Measurements from ENCODE around the gene C1QTNF6. TPM values are rescaled to one million over a fixed set of nuclear protein-coding genes. Genes with fewer than 3 reads are reported as not detected.
A peak's percentile ranks its signal among the peaks of the same experiment; 100 is the strongest.
"Not testable (repeated sequence)": the region's sequence is repeated elsewhere in the genome, so short reads cannot be mapped to it uniquely, and the experiment has no call there.

Gene C1QTNF6
- 1 to 10 TPM in 3 of 4 donors, under 1 TPM in 1; 0.83 to 2.9 (median 1.3) TPM for total RNA-seq

DNA sequence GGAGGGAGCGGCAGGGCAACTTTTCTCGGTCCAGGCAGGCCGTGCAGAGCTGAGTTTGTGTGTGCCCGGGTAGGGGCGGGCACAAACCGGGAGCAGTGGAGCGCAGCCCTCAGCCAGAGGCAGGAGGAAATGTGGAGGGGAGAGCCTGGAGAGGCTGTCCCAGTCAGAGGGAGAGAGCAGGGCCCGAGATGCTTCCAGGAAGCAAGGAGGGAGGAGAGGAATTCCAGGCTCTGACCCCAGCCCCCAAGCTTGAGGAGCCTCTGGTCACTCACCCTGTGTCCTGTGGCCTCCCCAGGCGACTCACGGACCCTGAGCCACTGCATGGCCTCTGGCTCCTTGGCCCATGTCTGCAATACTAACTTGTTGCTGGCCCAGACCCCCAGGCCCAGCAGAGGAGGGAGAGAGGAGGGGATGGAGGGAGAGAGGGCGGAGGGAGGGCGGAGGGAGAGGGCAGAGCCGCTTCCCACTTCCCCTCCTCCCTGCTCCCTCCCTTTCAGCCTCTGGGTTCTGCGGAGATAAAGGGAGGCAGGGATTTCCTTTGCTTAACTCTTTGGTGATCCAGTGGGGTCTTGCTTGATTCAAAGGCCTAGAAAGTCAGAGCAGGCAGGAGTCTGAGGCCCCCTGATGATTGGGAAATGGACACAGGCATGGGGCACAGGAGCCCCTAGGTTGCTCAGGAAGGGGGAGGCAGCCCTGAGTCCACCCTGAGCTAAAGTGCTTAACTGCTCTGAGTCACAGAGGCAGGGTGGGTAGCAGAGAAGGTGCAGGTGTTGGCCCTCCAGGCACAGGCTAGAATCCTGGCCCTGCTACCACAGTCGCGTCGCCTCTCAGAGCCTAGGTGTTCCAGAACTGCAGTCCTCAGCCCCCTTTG, at the start of gene C1QTNF6:
C1QTNF6 (minus strand) TSS at position 357 of the 871 bp plus-strand sequence; CDS start at position 323, 34 bp downstream.
- Histone ChIP-seq H3K27ac (replicated peaks in 1 of 4) (peak within 1 kb of the TSS; percentile 70 to 84 (median 77)), H3K4me1 (peaks cover 35 to 48% (median 38%) of the 10 kb centered on the region in 4 donors), H3K9me3 (no peaks in the 10 kb centered on the region), H3K4me3 (peak within 1 kb of the TSS; percentile 38 to 54 (median 42)), H3K36me3 (no peaks in the 10 kb centered on the region), H3K27me3 (no peaks in the 10 kb centered on the region)
- 22% methylated on average over 14 of the region's 17 CpGs for WGBS
- DNase-seq (ENCODE audit: extremely low spot score), result no peak
- intact Hi-C loops (cut with DNase I), result loop anchor here (5.0 kb wide), 1 partner anchor 411 kb away; the partner anchor contains the start of gene IFT27
- TF ChIP-seq EP300 (IDR thresholded peaks at IDR 0.05) (no peak), POLR2A (IDR thresholded peaks at IDR 0.05; ENCODE audit: low read depth) (no peak), POLR2AphosphoS5 (IDR thresholded peaks at IDR 0.05) (no peak)
- TF ChIP-seq, protein P1, sequence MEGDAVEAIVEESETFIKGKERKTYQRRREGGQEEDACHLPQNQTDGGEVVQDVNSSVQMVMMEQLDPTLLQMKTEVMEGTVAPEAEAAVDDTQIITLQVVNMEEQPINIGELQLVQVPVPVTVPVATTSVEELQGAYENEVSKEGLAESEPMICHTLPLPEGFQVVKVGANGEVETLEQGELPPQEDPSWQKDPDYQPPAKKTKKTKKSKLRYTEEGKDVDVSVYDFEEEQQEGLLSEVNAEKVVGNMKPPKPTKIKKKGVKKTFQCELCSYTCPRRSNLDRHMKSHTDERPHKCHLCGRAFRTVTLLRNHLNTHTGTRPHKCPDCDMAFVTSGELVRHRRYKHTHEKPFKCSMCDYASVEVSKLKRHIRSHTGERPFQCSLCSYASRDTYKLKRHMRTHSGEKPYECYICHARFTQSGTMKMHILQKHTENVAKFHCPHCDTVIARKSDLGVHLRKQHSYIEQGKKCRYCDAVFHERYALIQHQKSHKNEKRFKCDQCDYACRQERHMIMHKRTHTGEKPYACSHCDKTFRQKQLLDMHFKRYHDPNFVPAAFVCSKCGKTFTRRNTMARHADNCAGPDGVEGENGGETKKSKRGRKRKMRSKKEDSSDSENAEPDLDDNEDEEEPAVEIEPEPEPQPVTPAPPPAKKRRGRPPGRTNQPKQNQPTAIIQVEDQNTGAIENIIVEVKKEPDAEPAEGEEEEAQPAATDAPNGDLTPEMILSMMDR (IDR thresholded peaks at IDR 0.05), result no peak

DNA sequence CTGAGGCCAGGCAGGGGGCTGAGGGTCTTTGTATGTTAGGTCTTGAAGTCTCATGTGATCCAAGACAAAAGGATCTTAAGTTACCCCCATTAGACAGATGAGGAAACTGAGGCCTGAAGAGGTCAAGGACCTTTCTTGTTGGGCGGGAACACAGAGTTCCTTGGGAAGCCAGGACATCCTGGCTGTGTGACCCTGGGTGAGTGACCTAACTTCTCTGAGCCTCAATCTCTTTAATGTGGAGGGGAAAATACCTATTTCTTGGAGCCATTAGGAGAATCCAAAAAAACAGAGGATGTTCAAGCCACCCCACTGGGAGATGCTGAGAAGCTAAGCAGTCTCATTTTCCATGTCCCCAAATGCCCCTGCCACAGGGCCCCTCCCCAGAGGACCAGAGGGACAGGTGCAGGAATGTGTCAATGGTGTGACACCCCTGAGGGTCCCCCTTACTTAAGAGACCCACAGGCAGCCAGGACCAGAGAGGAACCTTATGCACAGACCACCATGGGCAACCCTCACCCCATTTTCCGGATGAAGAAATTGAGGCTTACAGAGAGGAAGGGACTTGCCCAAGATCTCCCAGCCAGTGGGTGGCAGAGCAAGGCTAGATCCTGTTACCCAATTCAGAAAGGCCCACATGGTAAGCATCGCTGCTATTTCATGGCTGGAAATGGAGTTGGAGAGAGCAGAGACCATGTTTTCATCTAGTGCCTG, 48.0 kb upstream of the C1QTNF6 start:
- intact Hi-C loops (cut with DNase I), result no loop called here
- WGBS, result 87% methylated on average over 3 of the region's 3 CpGs
- peaks cover 0 to 100% (median 12%) of the 10 kb centered on the region in 4 donors for H3K27me3 ChIP-seq

DNA sequence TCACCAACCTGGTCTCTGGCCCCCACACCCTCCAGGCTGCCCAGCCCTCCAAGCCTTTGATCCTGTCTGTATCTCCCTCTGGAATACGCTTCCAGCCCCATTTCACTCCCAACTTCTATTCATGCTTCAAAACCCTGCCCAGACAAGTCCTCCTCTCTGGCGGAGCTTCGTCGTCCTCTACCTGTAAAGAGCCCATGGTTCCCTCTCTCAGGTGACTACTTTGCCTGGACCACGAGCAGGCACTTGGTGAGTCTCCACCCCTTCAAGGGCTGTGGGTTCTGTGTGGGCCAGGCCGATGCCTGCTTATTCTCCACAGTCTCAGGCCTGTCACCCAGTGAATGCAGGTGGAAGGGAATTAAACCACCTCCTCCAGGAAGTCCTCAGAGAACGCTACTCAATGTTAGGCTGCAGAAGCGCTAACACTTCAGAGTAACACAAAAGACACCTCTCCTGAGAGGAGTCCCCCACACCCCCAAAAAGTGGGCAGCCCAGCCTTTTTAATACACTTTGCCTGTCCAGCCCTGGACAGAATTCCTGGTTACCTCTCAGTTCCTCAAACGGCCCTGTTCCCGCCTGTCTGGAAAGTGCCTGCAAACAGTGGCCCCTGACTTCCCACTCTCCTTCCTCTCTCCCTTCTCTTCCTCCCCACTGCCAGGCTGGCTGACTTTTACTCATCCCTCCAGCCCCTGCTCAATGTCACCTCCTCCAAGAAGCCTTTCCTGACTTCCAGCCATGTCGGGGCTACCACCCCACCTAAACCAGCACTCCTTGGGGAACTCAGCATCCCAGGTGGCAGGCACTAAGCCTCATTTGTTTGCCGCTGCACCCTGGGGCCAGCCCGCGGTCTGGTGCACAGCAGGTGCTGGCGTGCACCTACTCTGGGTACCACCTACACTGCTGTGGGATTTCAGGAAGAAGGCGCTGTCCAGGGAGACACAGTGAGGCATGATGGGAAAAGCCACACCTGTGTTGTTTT, 47.0 kb upstream of the C1QTNF6 start:
- Histone ChIP-seq H3K36me3 (no peaks in the 10 kb centered on the region), H3K4me1 (peaks cover 0 to under 1% (median 0%) of the 10 kb centered on the region in 4 donors), H3K9me3 (no peaks in the 10 kb centered on the region), H3K27me3 (peaks cover 0 to 100% (median 8%) of the 10 kb centered on the region in 4 donors), H3K27ac (replicated peaks in 1 of 4) (no peak overlapping the region), H3K4me3 (no peak overlapping the region)
- no peak for DNase-seq (ENCODE audit: extremely low spot score)
- TF ChIP-seq POLR2A (IDR thresholded peaks at IDR 0.05; ENCODE audit: low read depth), result no peak
- no peak for TF ChIP-seq EP300 (IDR thresholded peaks at IDR 0.05)
- 79% methylated on average over 16 of the region's 16 CpGs for WGBS
- intact Hi-C loops (cut with DNase I), result no loop called here

More for the DNA sequence above, 48.0 kb upstream of the C1QTNF6 start:
- Histone ChIP-seq H3K4me3 (no peak overlapping the region), H3K9me3 (no peaks in the 10 kb centered on the region), H3K27ac (replicated peaks in 1 of 4) (no peak overlapping the region), H3K36me3 (no peaks in the 10 kb centered on the region), H3K4me1 (no peaks in the 10 kb centered on the region)
- no peak for DNase-seq (ENCODE audit: extremely low spot score)
- TF ChIP-seq POLR2A (IDR thresholded peaks at IDR 0.05; ENCODE audit: low read depth) (no peak), POLR2AphosphoS5 (IDR thresholded peaks at IDR 0.05) (no peak), EP300 (IDR thresholded peaks at IDR 0.05) (no peak)
- TF ChIP-seq, protein P1 (IDR thresholded peaks at IDR 0.05), result no peak

DNA sequence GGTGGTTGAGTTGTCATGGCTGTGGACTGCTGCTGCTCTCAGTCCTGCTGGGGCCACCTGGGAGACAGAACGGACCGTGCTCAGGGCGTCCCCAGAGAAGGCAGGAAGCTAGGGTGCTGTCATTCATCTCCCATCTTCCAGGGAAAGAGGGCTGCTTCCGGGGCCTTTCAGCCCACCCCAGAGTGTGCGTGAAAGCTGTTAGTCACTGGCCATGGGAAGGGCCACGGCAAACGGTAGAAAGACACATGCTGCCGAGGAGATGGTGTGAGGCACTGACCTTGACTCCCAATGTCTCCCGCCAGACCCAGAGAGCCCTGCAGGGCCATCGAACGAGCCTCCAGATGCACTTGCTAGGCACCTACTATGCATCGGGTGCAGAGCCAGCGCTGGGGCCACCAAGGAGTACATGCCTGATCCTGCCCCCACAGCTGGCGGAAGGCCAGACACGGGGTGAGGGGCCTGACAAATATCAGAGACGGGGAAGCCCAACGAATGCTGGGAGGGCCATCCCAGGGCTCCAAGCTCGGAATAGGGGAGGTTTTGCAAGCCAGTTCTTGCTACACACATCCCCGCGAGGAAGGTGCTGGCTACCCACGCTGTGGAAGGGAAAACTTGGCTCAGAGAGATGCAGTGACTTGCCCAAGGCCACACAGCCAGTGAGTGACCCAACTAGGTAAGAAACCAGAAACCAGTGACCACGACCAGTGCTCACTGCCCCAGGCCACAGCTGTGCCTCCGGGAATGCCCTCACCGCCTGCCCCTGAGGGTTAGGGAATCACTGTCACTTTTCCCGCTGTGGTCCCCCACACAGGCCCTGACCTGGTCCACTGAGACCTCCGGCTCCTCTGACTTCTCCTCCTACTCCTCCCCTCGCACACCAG, 45.9 kb upstream of the C1QTNF6 start:
- H3K36me3 ChIP-seq, result no peaks in the 10 kb centered on the region
- H3K4me1 ChIP-seq, result peaks cover 0 to 9% (median 8%) of the 10 kb centered on the region in 4 donors
- TF ChIP-seq, protein P1 (IDR thresholded peaks at IDR 0.05), result no peak
- no peak for TF ChIP-seq POLR2AphosphoS5 (IDR thresholded peaks at IDR 0.05)
- TF ChIP-seq POLR2A (IDR thresholded peaks at IDR 0.05; ENCODE audit: low read depth), result no peak
- TF ChIP-seq EP300 (IDR thresholded peaks at IDR 0.05), result no peak
- 57% methylated on average over 25 of the region's 27 CpGs for WGBS
- intact Hi-C loops (cut with DNase I), result no loop called here
- H3K4me3 ChIP-seq, result no peak overlapping the region
- H3K9me3 ChIP-seq, result no peaks in the 10 kb centered on the region
- H3K27me3 ChIP-seq, result peaks cover 0 to 99% (median 8%) of the 10 kb centered on the region in 4 donors
- no peak for DNase-seq (ENCODE audit: extremely low spot score)
- H3K27ac ChIP-seq (replicated peaks in 1 of 4), result no peak overlapping the region

DNA sequence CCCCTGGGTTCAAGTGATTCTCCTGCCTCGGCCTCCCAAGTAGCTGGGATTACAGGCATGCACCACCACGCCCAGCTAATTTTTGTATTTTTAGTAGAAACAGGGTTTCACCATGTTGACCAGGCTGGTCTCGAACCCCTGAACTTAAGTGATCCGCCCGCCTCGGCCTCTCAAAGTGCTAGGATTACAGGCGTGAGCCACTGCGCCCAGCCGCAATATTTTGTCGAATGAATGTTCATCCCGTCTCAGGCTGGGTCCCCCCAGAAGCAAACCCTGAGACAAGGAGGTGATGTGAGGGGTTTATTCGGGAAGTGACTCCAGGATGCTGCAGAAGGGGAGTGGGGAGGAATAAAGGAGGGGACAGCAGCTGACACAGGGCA, 45.3 kb upstream of the C1QTNF6 start:
- Histone ChIP-seq H3K27me3 (peaks cover 0 to 99% (median 8%) of the 10 kb centered on the region in 4 donors), H3K4me1 (peaks cover 0 to 13% (median 8%) of the 10 kb centered on the region in 4 donors)
- intact Hi-C loops (cut with DNase I); H3K4me3 ChIP-seq; DNase-seq (ENCODE audit: extremely low spot score); H3K36me3 ChIP-seq; H3K9me3 ChIP-seq; H3K27ac ChIP-seq (replicated peaks in 1 of 4): not testable (repeated sequence)
- 92% methylated on average over 12 of the region's 12 CpGs for WGBS
